ENCODE measurements around the gene FBXO3.

- TF ChIP-seq, protein P1, sequence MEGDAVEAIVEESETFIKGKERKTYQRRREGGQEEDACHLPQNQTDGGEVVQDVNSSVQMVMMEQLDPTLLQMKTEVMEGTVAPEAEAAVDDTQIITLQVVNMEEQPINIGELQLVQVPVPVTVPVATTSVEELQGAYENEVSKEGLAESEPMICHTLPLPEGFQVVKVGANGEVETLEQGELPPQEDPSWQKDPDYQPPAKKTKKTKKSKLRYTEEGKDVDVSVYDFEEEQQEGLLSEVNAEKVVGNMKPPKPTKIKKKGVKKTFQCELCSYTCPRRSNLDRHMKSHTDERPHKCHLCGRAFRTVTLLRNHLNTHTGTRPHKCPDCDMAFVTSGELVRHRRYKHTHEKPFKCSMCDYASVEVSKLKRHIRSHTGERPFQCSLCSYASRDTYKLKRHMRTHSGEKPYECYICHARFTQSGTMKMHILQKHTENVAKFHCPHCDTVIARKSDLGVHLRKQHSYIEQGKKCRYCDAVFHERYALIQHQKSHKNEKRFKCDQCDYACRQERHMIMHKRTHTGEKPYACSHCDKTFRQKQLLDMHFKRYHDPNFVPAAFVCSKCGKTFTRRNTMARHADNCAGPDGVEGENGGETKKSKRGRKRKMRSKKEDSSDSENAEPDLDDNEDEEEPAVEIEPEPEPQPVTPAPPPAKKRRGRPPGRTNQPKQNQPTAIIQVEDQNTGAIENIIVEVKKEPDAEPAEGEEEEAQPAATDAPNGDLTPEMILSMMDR (conservative IDR thresholded peaks at IDR 0.05; ENCODE audit: low read depth in 2 of 2) = no peak
- TF ChIP-seq REST (IDR thresholded peaks at IDR 0.05; ENCODE audit: unreplicated experiment) (no peak), POLR2AphosphoS5 (IDR thresholded peaks at IDR 0.05; ENCODE audit: low read depth) (no peak), EZH2phosphoT487 (IDR thresholded peaks at IDR 0.05; ENCODE audit: unreplicated experiment) (no peak), EZH2 (IDR thresholded peaks at IDR 0.05; ENCODE audit: low read depth, unreplicated experiment) (no peak), ZNF114 (CRISPR knock-in tag; IDR thresholded peaks at IDR 0.05) (no peak), CREB1 (CRISPR knock-in tag; IDR thresholded peaks at IDR 0.05; ENCODE audit: low read depth) (no peak), STAT1 (IDR thresholded peaks at IDR 0.05; ENCODE audit: unreplicated experiment) (no peak), JUNB (IDR thresholded peaks at IDR 0.05; ENCODE audit: unreplicated experiment) (no peak)
These were observed 77.9 kb downstream of the FBXO3 start for GRCh38 chr11:33696411-33696810.
